Measurements from ENCODE around the gene EXOC3.
A peak's percentile ranks its signal among the peaks of the same experiment; 100 is the strongest.

EXOC3 gene

GRCh38 chr5:442335-443238 lies at the start of gene EXOC3:
TSS of gene EXOC3 (plus strand) at chr5:443176. CDS start at chr5:446206, 3,030 bp downstream.
- peaks cover 0 to 23% (median 17%) of the 10 kb centered on the region in 4 donors for H3K4me1 ChIP-seq
- H3K27ac ChIP-seq, result peak within 1 kb of the TSS; percentile 78 to 94
- TF ChIP-seq CTCF (IDR thresholded peaks at IDR 0.05), result no peak
- peak within 1 kb of the TSS; percentile 75 to 99 for H3K4me3 ChIP-seq
- H3K36me3 ChIP-seq, result peaks cover 6 to 20% (median 13%) of the 10 kb centered on the region in 3 donors
- no peaks in the 10 kb centered on the region for H3K9me3 ChIP-seq
- intact Hi-C loops (cut with DNase I; ENCODE audit: low total_unique reads), result no loop called here
- peaks cover 0 to 7% of the 10 kb centered on the region in 2 donors for H3K27me3 ChIP-seq
- DNase-seq, result peak; percentile 55 to 81

GRCh38 chr5:393846-394275 lies 49.1 kb upstream of the EXOC3 start:
- TF ChIP-seq CTCF (IDR thresholded peaks at IDR 0.05), result no peak
- DNase-seq, result peak in 1 of 2 donors; percentile 29
- intact Hi-C loops (cut with DNase I; ENCODE audit: low total_unique reads), result no loop called here
- H3K36me3 ChIP-seq, result no peaks in the 10 kb centered on the region
- no peak overlapping the region for H3K4me3 ChIP-seq
- no peaks in the 10 kb centered on the region for H3K4me1 ChIP-seq
- peaks cover 0 to 8% of the 10 kb centered on the region in 2 donors for H3K27me3 ChIP-seq
- H3K27ac ChIP-seq, result no peak overlapping the region
- H3K9me3 ChIP-seq, result no peaks in the 10 kb centered on the region

GRCh38 chr5:394671-395155 lies 48.3 kb upstream of the EXOC3 start:
- intact Hi-C loops (cut with DNase I; ENCODE audit: low total_unique reads), result no loop called here
- H3K4me3 ChIP-seq, result no peak overlapping the region
- H3K27ac ChIP-seq, result no peak overlapping the region
- H3K27me3 ChIP-seq, result peaks cover 0 to 13% of the 10 kb centered on the region in 2 donors
- H3K4me1 ChIP-seq, result peaks cover 0 to 6% (median 4%) of the 10 kb centered on the region in 4 donors
- TF ChIP-seq CTCF (IDR thresholded peaks at IDR 0.05), result no peak
- H3K9me3 ChIP-seq, result no peaks in the 10 kb centered on the region
- no peaks in the 10 kb centered on the region for H3K36me3 ChIP-seq
- DNase-seq, result peak in 1 of 2 donors; percentile 60

GRCh38 chr5:395156-395920 lies 47.6 kb upstream of the EXOC3 start:
- Histone ChIP-seq H3K4me1 (peaks cover 0 to 12% (median 10%) of the 10 kb centered on the region in 4 donors), H3K27ac (no peak overlapping the region), H3K36me3 (no peaks in the 10 kb centered on the region), H3K4me3 (no peak overlapping the region), H3K9me3 (no peaks in the 10 kb centered on the region), H3K27me3 (peaks cover 0 to 14% of the 10 kb centered on the region in 2 donors)
- intact Hi-C loops (cut with DNase I; ENCODE audit: low total_unique reads), result no loop called here
- no peak for TF ChIP-seq CTCF (IDR thresholded peaks at IDR 0.05)
- DNase-seq, result peak in 1 of 2 donors; percentile 48

- Histone ChIP-seq H3K4me1 (peaks cover 0 to 18% (median 14%) of the 10 kb centered on the region in 4 donors), H3K9me3 (no peaks in the 10 kb centered on the region), H3K4me3 (no peak overlapping the region), H3K27me3 (peaks cover 0 to 18% of the 10 kb centered on the region in 2 donors), H3K27ac (no peak overlapping the region), H3K36me3 (no peaks in the 10 kb centered on the region)
- TF ChIP-seq CTCF (IDR thresholded peaks at IDR 0.05), result no peak
- intact Hi-C loops (cut with DNase I; ENCODE audit: low total_unique reads), result no loop called here
- peak in 1 of 2 donors; percentile 56 for DNase-seq
These were observed 47.0 kb upstream of the EXOC3 start for GRCh38 chr5:395921-396530.
